ENCODE data around the gene NXN. TPM values are rescaled to one million over a fixed set of nuclear protein-coding genes. Genes with fewer than 3 reads are reported as not detected.

Gene NXN
- total RNA-seq, 4 donors from 2014 or later = 6.8 to 16.6 (median 11.1) TPM

- TF ChIP-seq CTCF (IDR thresholded peaks at IDR 0.05) = no peak
- DNase-seq (ENCODE audit: low spot score) (no peak), ATAC-seq (ENCODE audit: low FRiP score) (no peak)
Observed at GRCh38 chr17:824378-824777, 155.2 kb downstream of the NXN start.

- no peak for DNase-seq (ENCODE audit: low spot score)
- TF ChIP-seq CTCF (IDR thresholded peaks at IDR 0.05) = no peak
- no peak for ATAC-seq (ENCODE audit: low FRiP score)
Observed at GRCh38 chr17:823501-823902, 156.1 kb downstream of the NXN start.

- DNase-seq (ENCODE audit: low spot score) (no peak), ATAC-seq (ENCODE audit: low FRiP score) (no peak)
- TF ChIP-seq CTCF (IDR thresholded peaks at IDR 0.05) = no peak
Observed at GRCh38 chr17:819251-819650, 160.3 kb downstream of the NXN start.

- TF ChIP-seq CTCF (IDR thresholded peaks at IDR 0.05) = no peak
- no peak for DNase-seq (ENCODE audit: low spot score)
- ATAC-seq (ENCODE audit: low FRiP score) = no peak
Observed at GRCh38 chr17:814371-814770, 165.2 kb downstream of the NXN start.

- DNase-seq (ENCODE audit: low spot score) = no peak
- ATAC-seq (ENCODE audit: low FRiP score) = peak; percentile 39
- no peak for TF ChIP-seq CTCF (IDR thresholded peaks at IDR 0.05)
Observed at GRCh38 chr17:812638-813204, 166.9 kb downstream of the NXN start.

- ATAC-seq (ENCODE audit: low FRiP score) = no peak
- no peak for DNase-seq (ENCODE audit: low spot score)
- no peak for TF ChIP-seq CTCF (IDR thresholded peaks at IDR 0.05)
Observed at GRCh38 chr17:811051-811784, 168.4 kb downstream of the NXN start.

Data from omental fat pad (tissue), 4 donors.